ENCODE results near the gene LDLRAD4. TPM values are rescaled to one million over a fixed set of nuclear protein-coding genes. Genes with fewer than 3 reads are reported as not detected.

The LDLRAD4 gene
- total and polyA plus RNA-seq, 2 experiments from 2014 or later, result 0.73 to 1.9 TPM

DNA sequence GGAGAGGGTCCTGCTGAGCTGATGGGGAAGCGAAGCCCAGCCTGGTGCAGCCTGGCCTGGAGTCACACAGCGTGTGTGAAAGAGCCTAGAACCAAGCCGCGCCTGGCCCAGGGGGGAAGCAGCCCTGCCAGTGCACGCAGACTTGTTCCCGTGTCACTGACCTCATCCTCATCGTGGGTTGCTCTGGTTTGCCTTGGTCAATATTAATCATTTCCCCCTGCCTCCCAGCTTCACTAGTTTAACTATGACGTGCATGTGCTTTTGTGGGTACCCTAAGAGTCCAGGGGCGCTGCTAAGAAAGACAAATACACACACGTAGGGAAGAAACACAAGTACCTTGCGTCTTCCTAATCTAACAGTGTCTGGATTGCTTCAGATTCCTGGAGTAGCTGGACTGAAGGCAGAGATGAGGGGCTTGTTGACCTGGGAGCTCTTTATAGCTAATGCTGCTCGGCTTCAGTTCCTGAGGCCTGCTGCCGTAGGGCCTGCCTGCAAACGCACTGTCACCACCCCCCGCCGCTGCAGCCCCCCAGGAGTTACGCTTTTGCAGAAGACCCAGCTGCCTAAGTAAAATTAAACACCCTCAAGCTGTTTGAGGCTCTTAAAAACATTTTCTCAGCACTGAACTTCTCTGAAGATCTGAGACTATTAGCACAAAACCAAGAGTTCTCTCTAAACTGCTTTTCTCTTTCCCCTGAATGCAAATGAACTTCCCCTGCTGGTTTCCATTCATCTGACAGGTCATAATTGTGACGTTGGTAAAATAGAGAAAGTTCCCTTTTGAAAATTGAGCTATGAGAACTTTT is 348.6 kb downstream of the LDLRAD4 start:
- Histone ChIP-seq H3K4me2 (no peak overlapping the region), H3K9me2 (ENCODE audit: insufficient read depth) (no peaks in the 10 kb centered on the region), H3K27ac (ENCODE audit: low read depth) (no peak overlapping the region), H3K36me3 (ENCODE audit: insufficient read depth) (no peaks in the 10 kb centered on the region), H4K20me1 (replicated peaks; ENCODE audit: insufficient read depth) (no peaks in the 10 kb centered on the region), H3K79me2 (replicated peaks; ENCODE audit: insufficient read depth) (no peaks in the 10 kb centered on the region), H3K27me3 (ENCODE audit: insufficient read depth) (no peaks in the 10 kb centered on the region), H2AFZ (no peak overlapping the region), H3K4me1 (ENCODE audit: insufficient read depth) (no peaks in the 10 kb centered on the region), H3K4me3 (no peak overlapping the region), H3F3A (replicated peaks; ENCODE audit: low read depth) (no peaks in the 10 kb centered on the region)
- TF ChIP-seq EZH2 (IDR thresholded peaks at IDR 0.05; ENCODE audit: low read depth, unreplicated experiment) (no peak), ZNF114 (CRISPR knock-in tag; IDR thresholded peaks at IDR 0.05) (no peak), EZH2phosphoT487 (IDR thresholded peaks at IDR 0.05; ENCODE audit: unreplicated experiment) (no peak), STAT1 (IDR thresholded peaks at IDR 0.05; ENCODE audit: unreplicated experiment) (no peak), JUNB (IDR thresholded peaks at IDR 0.05; ENCODE audit: unreplicated experiment) (no peak), POLR2AphosphoS5 (IDR thresholded peaks at IDR 0.05; ENCODE audit: low read depth) (no peak), ZNF331 (CRISPR knock-in tag; IDR thresholded peaks at IDR 0.05; ENCODE audit: low read depth) (no peak), NANOG (IDR thresholded peaks at IDR 0.05; ENCODE audit: borderline replicate concordance) (no peak), CREB1 (CRISPR knock-in tag; IDR thresholded peaks at IDR 0.05; ENCODE audit: low read depth) (no peak)
- TF ChIP-seq, protein P1, sequence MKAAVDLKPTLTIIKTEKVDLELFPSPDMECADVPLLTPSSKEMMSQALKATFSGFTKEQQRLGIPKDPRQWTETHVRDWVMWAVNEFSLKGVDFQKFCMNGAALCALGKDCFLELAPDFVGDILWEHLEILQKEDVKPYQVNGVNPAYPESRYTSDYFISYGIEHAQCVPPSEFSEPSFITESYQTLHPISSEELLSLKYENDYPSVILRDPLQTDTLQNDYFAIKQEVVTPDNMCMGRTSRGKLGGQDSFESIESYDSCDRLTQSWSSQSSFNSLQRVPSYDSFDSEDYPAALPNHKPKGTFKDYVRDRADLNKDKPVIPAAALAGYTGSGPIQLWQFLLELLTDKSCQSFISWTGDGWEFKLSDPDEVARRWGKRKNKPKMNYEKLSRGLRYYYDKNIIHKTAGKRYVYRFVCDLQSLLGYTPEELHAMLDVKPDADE (IDR thresholded peaks at IDR 0.05), result no peak
- TF ChIP-seq, protein P2, sequence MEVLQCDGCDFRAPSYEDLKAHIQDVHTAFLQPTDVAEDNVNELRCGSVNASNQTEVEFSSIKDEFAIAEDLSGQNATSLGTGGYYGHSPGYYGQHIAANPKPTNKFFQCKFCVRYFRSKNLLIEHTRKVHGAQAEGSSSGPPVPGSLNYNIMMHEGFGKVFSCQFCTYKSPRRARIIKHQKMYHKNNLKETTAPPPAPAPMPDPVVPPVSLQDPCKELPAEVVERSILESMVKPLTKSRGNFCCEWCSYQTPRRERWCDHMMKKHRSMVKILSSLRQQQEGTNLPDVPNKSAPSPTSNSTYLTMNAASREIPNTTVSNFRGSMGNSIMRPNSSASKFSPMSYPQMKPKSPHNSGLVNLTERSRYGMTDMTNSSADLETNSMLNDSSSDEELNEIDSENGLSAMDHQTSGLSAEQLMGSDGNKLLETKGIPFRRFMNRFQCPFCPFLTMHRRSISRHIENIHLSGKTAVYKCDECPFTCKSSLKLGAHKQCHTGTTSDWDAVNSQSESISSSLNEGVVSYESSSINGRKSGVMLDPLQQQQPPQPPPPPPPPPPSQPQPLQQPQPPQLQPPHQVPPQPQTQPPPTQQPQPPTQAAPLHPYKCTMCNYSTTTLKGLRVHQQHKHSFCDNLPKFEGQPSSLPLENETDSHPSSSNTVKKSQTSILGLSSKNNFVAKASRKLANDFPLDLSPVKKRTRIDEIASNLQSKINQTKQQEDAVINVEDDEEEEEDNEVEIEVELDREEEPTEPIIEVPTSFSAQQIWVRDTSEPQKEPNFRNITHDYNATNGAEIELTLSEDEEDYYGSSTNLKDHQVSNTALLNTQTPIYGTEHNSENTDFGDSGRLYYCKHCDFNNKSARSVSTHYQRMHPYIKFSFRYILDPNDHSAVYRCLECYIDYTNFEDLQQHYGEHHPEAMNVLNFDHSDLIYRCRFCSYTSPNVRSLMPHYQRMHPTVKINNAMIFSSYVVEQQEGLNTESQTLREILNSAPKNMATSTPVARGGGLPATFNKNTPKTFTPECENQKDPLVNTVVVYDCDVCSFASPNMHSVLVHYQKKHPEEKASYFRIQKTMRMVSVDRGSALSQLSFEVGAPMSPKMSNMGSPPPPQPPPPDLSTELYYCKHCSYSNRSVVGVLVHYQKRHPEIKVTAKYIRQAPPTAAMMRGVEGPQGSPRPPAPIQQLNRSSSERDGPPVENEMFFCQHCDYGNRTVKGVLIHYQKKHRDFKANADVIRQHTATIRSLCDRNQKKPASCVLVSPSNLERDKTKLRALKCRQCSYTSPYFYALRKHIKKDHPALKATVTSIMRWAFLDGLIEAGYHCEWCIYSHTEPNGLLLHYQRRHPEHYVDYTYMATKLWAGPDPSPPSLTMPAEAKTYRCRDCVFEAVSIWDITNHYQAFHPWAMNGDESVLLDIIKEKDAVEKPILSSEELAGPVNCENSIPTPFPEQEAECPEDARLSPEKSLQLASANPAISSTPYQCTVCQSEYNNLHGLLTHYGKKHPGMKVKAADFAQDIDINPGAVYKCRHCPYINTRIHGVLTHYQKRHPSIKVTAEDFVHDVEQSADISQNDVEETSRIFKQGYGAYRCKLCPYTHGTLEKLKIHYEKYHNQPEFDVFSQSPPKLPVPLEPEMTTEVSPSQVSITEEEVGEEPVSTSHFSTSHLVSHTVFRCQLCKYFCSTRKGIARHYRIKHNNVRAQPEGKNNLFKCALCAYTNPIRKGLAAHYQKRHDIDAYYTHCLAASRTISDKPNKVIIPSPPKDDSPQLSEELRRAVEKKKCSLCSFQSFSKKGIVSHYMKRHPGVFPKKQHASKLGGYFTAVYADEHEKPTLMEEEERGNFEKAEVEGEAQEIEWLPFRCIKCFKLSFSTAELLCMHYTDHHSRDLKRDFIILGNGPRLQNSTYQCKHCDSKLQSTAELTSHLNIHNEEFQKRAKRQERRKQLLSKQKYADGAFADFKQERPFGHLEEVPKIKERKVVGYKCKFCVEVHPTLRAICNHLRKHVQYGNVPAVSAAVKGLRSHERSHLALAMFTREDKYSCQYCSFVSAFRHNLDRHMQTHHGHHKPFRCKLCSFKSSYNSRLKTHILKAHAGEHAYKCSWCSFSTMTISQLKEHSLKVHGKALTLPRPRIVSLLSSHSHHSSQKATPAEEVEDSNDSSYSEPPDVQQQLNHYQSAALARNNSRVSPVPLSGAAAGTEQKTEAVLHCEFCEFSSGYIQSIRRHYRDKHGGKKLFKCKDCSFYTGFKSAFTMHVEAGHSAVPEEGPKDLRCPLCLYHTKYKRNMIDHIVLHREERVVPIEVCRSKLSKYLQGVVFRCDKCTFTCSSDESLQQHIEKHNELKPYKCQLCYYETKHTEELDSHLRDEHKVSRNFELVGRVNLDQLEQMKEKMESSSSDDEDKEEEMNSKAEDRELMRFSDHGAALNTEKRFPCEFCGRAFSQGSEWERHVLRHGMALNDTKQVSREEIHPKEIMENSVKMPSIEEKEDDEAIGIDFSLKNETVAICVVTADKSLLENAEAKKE (CRISPR knock-in tag; IDR thresholded peaks at IDR 0.05), result no peak
- TF ChIP-seq, protein P3, sequence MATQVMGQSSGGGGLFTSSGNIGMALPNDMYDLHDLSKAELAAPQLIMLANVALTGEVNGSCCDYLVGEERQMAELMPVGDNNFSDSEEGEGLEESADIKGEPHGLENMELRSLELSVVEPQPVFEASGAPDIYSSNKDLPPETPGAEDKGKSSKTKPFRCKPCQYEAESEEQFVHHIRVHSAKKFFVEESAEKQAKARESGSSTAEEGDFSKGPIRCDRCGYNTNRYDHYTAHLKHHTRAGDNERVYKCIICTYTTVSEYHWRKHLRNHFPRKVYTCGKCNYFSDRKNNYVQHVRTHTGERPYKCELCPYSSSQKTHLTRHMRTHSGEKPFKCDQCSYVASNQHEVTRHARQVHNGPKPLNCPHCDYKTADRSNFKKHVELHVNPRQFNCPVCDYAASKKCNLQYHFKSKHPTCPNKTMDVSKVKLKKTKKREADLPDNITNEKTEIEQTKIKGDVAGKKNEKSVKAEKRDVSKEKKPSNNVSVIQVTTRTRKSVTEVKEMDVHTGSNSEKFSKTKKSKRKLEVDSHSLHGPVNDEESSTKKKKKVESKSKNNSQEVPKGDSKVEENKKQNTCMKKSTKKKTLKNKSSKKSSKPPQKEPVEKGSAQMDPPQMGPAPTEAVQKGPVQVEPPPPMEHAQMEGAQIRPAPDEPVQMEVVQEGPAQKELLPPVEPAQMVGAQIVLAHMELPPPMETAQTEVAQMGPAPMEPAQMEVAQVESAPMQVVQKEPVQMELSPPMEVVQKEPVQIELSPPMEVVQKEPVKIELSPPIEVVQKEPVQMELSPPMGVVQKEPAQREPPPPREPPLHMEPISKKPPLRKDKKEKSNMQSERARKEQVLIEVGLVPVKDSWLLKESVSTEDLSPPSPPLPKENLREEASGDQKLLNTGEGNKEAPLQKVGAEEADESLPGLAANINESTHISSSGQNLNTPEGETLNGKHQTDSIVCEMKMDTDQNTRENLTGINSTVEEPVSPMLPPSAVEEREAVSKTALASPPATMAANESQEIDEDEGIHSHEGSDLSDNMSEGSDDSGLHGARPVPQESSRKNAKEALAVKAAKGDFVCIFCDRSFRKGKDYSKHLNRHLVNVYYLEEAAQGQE (IDR thresholded peaks at IDR 0.05; ENCODE audit: unreplicated experiment), result no peak
- TF ChIP-seq, protein P4, sequence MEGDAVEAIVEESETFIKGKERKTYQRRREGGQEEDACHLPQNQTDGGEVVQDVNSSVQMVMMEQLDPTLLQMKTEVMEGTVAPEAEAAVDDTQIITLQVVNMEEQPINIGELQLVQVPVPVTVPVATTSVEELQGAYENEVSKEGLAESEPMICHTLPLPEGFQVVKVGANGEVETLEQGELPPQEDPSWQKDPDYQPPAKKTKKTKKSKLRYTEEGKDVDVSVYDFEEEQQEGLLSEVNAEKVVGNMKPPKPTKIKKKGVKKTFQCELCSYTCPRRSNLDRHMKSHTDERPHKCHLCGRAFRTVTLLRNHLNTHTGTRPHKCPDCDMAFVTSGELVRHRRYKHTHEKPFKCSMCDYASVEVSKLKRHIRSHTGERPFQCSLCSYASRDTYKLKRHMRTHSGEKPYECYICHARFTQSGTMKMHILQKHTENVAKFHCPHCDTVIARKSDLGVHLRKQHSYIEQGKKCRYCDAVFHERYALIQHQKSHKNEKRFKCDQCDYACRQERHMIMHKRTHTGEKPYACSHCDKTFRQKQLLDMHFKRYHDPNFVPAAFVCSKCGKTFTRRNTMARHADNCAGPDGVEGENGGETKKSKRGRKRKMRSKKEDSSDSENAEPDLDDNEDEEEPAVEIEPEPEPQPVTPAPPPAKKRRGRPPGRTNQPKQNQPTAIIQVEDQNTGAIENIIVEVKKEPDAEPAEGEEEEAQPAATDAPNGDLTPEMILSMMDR (conservative IDR thresholded peaks at IDR 0.05; ENCODE audit: low read depth in 2 of 2), result no peak
- H3K4me1 Mint-ChIP-seq, result peaks cover 15% of the 10 kb centered on the region
- no peaks in the 10 kb centered on the region for H3K36me3 Mint-ChIP-seq (ENCODE audit: low read depth)
- no peaks in the 10 kb centered on the region for H3K9me3 Mint-ChIP-seq
- H3K27ac Mint-ChIP-seq, result no peak overlapping the region
- peaks cover 3% of the 10 kb centered on the region for H3K27me3 Mint-ChIP-seq (ENCODE audit: insufficient read depth, low read depth, poor library complexity)
- ATAC-seq (peak; percentile 57), DNase-seq (ENCODE audit: low spot score) (no peak)
- H3K4me3 Mint-ChIP-seq, result no peak overlapping the region

All from GM23338 (cell line).